ENCODE results near the gene EVPLL.
A peak's percentile ranks its signal among the peaks of the same experiment; 100 is the strongest.
"Not testable (repeated sequence)": the region's sequence is repeated elsewhere in the genome, so short reads cannot be mapped to it uniquely, and the experiment has no call there.

EVPLL gene

GRCh38 chr17:18377437-18378204 is at the start of gene EVPLL:
Gene EVPLL (plus strand): TSS chr17:18377778. CDS start chr17:18380938, 3,160 bp downstream.
- no peak for DNase-seq

DNA sequence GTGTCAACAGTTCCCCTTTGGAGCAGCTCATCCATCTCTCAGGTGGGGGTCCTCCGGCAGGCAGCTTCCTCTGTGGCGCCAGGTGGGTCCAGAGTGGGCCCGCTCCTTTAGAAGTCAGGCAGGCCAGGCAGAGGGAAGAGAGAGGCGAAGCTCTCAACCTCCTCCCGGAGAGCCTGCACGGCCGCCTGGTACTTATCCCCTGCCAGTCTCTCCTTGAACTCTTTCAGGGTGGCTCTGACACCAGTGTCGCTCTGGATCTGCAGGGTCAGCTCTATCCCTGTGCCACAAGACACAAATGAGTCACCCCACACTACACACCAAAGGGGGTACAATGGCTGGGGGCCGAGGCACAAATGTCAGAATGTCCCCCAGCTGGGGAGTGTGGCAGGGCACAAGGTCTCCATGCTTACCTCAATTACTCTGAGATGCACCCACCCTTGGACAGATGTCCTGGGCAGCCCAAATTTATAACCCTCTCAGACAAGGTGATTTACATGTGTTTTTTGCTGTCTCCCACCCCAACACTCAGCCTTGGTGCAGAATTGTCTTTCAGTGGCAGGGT is 48.9 kb upstream of the EVPLL start:
- DNase-seq: no peak

DNA sequence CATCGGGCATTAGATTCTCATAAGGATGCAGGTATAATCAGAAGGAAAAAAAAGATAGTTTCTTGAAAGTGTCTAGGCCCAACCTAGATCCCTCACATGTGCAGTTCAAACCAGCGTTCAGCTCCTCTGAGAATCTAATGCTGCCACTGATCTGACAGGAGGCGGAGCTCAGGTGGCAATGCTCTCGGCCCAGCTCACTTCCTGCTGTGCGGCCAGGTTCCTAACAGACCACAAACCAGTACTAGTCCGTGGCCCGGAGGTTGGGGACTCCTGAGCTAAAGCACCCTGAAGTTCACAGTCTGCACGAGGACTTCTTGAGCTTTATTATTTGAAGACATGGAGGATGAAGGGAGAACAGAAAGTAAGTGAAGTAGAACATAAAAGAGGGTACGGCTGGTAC is 45.7 kb upstream of the EVPLL start:
- DNase-seq: no peak

DNA sequence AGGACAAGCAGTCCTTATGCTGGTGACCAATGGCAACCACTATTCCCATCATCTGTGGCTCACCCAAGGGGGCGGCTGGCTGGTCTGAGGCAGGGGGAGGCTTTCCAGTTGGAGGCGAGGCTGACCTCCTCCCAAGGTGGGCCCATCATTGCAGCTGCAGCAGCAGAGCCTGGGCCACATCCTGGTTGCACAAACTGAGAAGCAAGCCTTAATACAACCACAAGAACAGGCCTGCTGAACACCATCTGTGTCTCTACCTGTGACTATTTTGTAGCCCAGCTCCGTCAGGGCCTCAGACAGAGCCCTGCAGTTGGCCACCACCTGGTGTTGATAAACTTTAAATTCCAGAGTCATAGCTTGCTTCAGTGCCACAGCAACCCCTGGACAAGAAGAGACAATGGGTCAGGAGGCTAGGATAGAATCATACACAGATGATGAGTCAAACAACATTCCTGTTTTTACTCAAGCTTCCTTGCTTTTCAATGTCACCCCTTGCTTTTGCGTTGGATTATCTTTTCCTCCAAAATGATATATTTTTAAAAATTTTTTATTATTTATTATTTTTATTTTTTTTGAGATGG is 44.6 kb upstream of the EVPLL start:
- DNase-seq: no peak

DNA sequence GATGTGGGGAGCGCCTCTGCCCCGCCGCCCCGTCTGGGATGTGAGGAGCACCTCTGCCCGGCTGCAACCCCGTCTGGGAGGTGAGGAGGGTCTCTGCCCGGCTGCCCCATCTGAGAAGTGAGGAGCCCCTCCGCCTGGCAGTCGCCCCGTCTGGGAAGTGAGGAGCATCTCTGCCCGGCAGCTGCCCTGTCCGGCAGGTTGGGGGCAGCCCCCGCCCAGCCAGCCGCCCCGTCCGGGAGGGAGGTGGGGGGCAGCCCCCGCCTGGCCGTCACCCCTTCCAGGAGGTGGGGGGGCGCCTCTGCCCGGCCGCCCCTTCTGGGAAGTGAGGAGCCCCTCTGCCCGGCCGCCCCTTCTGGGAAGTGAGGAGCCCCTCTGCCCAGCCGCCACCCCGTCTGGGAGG is 39.4 kb upstream of the EVPLL start:
- not testable (repeated sequence) for DNase-seq

DNA sequence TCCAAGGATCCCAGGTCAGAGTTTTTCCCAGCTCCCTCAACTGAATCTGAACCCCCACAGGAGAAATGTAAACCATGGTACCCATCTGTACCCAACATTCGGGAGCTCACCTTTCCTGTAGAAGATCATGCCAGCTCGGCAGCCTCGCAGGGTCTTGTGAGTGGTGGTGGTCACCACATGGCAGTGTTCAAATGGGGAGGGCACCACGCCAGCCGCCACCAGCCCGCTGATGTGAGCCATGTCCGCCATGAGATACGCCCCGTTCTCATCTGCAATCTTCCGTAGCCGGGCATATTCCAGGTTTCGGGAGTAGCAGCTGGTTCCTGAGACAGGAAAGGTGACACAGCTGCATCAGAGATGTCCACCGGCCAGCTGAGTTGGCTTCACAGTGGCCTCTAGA is 37.6 kb upstream of the EVPLL start:
- no peak for DNase-seq

- no peak for DNase-seq
Observed at GRCh38 chr17:18344021-18344420, 33.6 kb upstream of the EVPLL start.

GRCh38 chr17:18353541-18353940 is 24.0 kb upstream of the EVPLL start:
- DNase-seq: no peak

- no peak for DNase-seq
Observed at GRCh38 chr17:18356624-18357023, 21.0 kb upstream of the EVPLL start.

DNA sequence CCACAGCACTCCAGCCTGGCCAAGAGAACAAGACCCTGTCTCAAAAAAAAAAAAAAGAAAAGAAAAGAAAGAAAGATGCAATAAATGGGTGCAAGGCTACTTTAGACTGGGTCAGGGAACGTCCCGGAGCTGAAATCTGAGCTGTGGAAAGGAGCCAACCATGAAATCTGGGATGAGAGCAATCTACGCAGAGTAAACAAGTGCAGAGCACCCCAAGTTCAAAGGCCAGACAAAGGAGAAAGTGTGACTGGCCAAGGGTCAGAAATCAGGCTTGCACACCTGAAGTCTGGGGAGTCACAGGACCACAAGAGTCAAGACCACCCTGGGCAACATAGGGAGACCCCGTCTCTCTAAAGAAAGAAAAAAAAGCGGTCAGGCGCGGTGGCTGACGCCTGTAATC is 17.1 kb upstream of the EVPLL start:
- DNase-seq: no peak

DNA sequence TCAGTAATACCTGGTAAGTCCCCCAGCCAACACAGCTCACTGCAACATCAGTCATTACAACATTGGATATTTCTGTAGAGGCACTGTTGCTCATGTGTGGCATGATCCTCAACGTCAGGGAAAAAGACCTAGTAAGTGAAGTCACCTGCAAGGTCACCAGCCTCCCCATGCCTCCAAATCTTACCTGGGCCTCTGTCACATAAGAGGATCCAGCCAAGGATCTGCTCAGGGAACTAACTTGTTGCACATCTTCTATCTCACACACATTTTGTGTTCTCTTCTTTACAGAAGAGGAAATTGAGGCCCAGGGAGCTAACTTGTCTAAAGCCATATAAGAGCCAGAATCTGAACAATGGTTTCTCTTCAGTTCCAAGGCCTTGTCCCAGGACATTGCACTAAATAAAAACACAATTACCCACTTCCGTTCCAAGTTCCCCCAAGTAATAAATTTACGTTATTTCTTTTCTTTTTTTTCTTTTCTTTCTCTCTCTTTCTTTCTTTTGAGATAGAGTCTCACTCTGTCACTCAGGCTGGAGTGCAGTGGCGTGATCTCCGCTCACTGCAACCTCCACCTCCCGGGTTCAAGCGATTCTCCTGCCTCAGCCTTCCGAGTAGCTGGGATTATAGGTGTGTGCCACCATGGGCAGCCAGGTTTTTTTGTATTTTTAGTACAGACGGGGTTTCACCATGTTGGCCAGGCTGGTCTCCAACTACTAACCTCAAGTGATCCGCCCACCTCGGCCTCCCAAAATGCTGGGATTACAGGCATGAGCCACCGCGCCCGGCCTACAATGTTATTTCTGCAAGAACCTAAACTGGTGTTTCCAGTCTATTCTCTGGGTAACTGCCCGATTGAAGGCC is 15.5 kb upstream of the EVPLL start:
- DNase-seq: no peak

- DNase-seq: peak; percentile 43
Observed at GRCh38 chr17:18362698-18363100, 14.9 kb upstream of the EVPLL start.

- DNase-seq: peak; percentile 94
Observed at GRCh38 chr17:18363101-18364049, 14.2 kb upstream of the EVPLL start, which contains the start of gene SHMT1. Gene SHMT1 (minus strand): TSS chr17:18363550. CDS start chr17:18355981, 7,569 bp downstream.

GRCh38 chr17:18364166-18364565 is 13.4 kb upstream of the EVPLL start:
- no peak for DNase-seq

- DNase-seq: no peak
Observed at GRCh38 chr17:18368946-18369345, 8.6 kb upstream of the EVPLL start.

- no peak for DNase-seq
Observed at GRCh38 chr17:18370761-18371160, 6.8 kb upstream of the EVPLL start.

DNA sequence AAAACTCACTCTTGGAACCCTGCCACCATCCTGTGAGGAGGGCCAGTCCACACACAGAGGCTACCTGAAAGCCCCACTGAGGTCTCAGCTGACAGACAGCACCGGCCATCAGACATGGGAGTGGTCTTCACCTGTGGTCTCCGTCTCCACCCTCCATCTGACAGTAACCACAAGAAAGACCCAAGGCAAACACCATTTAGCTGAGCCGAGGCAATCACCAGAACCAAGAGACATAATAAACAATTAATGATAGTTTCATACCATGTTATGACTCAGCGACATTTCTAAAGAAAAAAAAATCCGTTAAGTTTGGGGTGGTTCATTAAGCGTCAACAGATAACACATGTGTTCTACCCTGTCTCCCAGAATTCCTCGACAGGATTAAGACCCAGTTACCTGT is 6.1 kb upstream of the EVPLL start:
- no peak for DNase-seq

DNA sequence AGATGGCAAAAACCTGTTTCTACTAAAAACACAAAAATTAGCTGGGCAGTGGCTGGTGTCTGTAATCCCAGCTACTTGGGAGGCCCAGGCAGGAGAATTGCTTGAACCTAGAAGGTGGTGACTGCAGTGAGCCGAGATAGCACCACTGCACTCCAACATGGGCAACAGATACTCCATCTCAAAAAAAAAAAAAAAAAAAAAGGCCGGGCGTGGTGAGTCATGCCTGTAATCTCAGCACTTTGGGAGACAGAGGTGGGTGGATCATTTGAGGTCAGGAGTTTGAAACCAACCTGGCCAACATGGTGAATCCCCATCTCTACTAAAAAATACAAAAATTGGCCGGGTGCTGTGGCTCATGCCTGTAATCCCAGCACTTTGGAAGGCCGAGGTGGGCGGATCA is 4.4 kb upstream of the EVPLL start:
- DNase-seq: peak; percentile 33

GRCh38 chr17:18374216-18374615 is 3.4 kb upstream of the EVPLL start:
- no peak for DNase-seq

- no peak for DNase-seq
Observed at GRCh38 chr17:18378205-18378505, 577 bp downstream of the EVPLL start.

DNA sequence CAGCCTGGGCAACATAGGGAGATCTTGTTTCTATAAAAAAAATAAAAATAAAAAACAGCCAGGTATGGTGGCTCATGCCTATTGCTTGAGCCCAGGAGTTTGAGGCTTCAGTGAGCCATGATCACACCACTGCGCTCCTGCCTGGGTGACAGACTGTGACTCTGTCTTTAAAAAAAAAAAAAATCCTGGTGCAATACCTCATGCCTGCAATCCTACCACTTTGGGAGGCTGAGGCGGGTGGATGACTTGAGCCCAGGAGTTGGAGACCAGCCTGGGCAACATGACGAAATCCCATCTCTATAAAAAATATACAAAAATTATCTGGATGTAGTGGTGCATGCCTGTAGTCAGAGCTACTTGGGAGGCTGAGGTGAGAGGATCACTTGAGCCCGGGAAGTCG is 1.0 kb downstream of the EVPLL start:
- not testable (repeated sequence) for DNase-seq

All from stimulated activated CD8-positive, alpha-beta memory T cell treated with anti-CD3 and anti-CD28 coated beads, Interleukin-4, amount 100 ng/mL, for 48 hours (primary cell).